GM18909 (cell line): ENCODE data around the gene DHRS9.

Source experiments
- ATAC-seq: cut with Tn5 transposase; IDR thresholded peaks from one replicate; pipeline ENCODE4 v1.9.1; 2021; ENCODE audit warnings: mild to moderate bottlenecking; ENCODE audit not compliant: unreplicated experiment, poor library complexity

Gene DHRS9

DNA sequence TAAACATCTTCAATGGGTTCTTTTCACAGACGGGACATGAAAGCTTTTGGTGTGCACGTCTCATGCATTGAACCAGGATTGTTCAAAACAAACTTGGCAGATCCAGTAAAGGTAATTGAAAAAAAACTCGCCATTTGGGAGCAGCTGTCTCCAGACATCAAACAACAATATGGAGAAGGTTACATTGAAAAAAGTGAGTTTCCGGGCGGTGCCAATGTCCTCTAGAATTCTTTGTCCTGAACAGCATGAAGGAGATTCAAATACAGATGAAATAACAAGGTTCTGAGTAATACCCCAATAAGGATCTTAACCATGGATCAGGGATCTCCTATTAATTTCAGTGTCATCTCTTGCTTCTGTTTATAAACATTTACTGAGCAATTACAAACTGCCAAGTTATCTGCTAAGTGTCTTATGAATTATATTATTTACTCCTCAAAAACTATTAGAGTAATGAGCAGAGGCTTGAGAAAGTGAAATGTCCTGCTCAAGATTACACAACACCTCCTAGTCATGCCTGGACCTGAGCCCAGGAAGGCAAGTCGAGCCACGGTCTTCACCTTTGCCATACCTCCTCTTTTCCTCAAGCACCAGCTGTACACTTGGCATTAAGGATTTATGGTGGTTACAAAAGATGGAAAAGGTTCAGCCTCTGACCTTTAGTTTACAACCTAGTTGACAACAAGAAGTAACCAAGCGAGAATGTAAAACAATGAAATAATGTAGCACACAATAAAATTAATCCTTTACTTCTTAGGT, 22.6 kb downstream of the DHRS9 start:
- no peak for ATAC-seq

DNA sequence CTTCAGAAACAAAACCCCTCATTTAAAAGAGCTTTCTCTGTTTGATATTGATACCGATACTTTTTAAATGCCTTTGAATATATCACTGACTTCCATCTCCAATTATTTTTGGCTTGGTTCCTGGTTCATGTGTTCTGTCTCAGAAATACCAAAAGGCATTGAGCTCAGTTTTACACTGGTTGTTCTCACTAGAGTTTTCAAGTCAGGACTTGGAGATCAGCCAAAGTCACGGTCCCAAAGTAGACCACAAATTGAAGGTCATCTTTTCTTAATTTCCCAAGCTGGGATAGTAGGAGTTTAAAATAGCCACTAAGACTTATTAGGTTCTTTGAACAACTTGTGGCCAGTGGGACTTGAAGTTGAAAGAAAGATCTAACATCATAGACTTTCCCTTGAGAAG, 24.2 kb downstream of the DHRS9 start:
- no peak for ATAC-seq

DNA sequence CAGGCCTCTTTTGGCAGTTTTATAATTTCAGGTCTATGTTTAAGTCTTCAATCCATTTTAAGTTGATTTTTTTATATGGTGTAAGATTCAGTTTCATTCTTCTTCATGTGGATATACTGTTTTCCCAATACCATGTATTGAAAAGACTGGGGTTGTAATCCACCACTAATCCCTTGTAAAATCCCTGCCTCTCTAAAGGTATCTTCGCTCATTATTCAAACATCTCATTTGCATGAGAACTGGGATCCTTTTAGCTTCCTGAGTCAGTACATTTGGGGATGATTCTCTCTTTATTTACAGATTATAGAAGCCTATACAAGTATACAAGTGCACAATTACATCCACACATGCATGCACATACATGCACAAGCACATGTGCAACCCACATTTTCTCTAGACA, 25.3 kb downstream of the DHRS9 start:
- no peak for ATAC-seq

DNA sequence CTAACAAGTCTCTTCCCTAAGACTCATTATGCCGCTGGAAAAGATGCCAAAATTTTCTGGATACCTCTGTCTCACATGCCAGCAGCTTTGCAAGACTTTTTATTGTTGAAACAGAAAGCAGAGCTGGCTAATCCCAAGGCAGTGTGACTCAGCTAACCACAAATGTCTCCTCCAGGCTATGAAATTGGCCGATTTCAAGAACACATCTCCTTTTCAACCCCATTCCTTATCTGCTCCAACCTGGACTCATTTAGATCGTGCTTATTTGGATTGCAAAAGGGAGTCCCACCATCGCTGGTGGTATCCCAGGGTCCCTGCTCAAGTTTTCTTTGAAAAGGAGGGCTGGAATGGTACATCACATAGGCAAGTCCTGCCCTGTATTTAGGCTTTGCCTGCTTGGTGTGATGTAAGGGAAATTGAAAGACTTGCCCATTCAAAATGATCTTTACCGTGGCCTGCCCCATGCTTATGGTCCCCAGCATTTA, 26.3 kb downstream of the DHRS9 start:
- peak; percentile 45 for ATAC-seq

- ATAC-seq, result no peak
Observed at GRCh38 chr2:169104848-169105247, 35.5 kb downstream of the DHRS9 start.

GRCh38 chr2:169105476-169105875, 36.1 kb downstream of the DHRS9 start:
- no peak for ATAC-seq

GRCh38 chr2:169106134-169106533, 36.8 kb downstream of the DHRS9 start:
- no peak for ATAC-seq

DNA sequence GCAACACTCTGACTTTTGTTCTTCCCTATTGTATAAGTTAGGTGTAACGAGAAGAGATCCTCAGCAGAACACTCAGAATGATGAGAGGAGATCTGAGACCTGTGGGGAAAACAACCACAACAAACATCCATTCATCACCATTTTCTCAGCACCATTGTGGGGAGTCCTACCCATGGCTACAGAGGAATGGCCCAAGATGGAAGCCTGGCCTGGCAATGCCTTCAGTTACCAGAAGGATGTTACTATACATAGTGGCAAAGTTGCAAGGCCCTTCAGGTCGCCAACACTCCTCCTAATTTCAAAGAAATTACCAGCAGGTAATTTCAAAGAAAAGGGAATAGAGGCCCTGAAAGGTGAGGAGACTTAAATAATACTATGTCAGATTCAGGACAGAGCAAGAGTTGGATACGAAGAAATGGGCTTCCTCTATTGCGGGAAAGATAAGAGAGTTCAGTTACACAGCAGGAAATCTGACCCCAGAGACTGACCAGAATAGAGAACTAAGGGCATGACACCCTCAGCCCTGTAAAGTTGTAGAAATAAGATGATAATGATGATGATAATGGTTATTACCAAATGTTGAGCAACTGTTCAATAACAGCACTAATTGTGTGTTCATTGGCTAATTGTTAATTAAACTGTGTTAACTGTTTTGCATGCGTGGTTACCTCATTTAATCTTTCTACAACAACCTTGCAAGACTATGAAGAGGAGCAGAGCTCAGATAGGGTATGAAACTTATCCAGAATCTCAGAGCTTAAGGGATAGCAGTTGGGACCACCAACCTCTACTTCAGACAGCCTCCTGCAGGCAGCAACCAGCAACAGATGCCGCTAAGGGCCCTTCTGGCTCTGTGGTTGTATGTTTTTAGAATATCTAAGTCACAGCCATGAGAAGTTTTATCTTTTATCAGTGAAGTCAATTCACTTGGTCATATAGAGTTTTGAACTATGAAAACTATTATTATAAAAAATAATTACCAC, 37.5 kb downstream of the DHRS9 start:
- ATAC-seq, result no peak

- ATAC-seq, result peak; percentile 93
Observed at GRCh38 chr2:169107645-169108044, 38.3 kb downstream of the DHRS9 start.

DNA sequence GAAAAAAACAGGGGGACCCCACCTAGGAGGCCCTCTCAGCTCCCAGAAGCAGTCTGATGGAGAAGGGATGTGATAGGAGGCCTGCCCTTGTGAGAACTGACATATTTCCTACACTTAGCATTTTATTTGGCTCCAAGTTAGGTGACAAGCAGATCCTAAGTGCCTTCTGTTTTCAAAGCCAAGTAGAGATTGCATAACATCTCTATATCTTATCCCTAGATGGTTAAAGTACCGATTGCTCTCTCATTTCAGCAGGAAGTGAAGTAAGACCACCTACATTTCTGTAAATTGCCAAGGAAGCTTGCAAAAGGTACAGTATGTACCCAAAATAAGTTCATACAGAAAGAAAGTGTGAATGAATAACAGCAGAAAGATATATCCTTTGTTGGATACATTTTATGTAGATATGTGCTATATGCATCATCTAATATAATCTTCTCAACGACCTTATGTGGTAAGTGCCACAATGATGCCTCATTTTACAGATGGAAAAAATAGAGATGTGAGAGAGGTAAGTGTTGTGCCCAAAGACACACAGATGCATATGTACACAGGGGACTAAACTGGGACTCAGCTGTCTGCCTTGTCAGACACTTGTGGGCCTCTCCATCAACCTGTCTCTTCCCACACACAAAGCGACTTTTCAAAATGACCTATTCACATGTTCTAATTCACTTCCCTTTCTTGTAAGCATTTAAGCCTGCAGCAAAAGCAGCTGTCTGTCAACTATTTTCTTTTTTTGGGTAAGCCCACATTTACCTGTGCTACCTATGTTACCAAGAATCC, 38.9 kb downstream of the DHRS9 start:
- ATAC-seq, result no peak

DNA sequence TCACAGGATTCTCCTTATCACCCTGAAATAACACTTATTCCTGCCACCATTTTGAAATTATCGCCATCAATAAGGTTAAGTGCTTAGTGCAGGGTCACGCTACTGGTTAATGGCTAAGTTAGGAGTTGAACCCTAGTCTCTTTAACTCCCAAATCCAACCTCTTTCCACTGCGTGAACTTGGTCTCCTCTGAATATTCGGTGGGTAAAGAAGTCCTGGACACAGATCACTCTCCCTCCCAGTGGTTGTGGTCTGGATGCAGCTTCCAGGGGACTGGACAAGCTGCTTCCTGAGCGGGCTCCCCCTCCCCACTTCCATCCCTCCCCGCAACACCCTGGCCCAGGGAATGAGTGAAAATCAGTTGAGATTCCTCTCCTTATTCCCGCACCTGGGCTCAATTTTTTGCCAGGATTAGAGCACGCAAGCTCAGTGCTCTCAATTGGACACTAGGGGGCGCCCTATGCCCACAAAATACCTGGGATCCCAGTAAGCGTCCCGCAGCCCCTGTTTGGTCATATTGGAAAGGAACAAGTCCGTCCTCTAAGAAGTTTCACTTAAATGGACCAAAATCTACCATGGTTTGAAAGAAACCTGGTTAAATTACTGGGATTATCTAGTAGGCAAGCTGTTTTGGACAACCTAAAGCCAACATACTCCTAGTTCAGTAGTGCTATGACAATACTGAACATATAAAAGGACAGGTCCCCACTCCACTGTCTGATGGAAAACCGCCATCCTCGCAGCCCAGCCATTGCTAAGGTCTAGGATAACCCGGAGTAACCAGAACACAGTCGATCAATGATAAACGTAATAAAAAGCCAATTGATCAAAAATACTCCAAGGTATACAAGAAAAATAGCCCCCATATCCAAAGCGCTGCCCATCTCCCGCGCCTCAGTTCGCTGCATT, 40.4 kb downstream of the DHRS9 start:
- peak; percentile 55 for ATAC-seq

DNA sequence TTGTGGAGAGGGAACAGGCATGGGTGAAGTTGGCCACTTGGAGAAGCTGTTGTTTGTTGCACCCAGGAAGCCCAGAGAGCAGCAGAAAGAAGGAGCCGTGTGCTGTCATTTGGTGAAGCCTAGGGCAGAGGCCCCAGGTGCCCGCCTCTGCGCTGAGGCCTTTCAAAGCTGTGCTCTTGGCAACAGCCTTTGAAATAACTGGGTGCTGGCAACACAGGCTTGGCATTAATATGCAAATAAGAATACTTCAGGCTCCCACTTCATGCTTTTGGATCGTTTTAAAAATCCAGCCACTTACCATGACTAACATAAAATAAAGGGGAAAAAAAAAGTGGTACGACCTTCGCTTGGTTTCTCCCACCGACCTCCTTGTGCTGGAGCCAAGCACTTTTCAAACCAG, 41.1 kb downstream of the DHRS9 start:
- ATAC-seq, result no peak

GRCh38 chr2:169110916-169111315, 41.6 kb downstream of the DHRS9 start:
- ATAC-seq, result no peak

DNA sequence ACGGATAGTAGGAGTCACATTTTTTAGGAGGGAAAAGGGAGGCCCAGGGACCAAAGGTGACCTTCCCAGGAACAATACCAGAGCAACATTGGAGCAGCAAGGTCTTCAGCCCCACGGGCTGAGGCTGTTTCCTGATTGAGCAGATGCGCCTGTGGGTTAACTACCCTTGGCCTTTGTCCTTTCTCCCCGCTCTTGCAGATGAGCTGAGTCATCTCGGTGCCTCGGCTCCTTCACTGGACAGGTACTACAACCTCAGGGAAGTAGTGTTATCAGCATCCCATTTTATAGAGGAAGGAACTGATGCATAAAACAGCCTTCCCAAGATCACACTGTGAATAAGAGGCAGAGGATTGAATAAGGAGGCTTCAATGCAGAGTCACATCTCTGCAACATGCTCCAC, 43.5 kb downstream of the DHRS9 start:
- ATAC-seq, result no peak

GRCh38 chr2:169114056-169114455, 44.7 kb downstream of the DHRS9 start:
- ATAC-seq, result no peak

GRCh38 chr2:169116327-169116726, 47.0 kb downstream of the DHRS9 start:
- ATAC-seq, result no peak

GRCh38 chr2:169116993-169117392, 47.6 kb downstream of the DHRS9 start:
- ATAC-seq, result no peak

DNA sequence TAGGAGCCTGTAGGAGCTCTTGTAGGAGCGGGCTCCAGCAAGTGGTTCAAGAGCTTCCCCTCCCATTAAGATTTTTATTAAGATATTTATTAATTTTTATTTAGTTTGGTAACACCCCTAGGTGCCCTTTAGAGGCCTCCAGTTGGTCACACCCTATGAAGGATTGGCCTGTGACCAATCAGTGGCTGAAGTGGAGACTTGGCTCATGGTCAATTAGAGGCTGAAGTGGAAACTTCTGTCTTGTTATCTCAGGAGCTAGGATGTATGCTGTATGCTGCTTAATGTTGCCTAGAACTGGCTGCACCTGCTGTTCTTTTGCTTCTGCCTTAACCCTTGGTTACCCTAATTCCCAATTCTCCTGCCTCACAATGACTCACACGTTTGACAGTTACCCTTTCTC, 48.7 kb downstream of the DHRS9 start:
- ATAC-seq, result no peak

DNA sequence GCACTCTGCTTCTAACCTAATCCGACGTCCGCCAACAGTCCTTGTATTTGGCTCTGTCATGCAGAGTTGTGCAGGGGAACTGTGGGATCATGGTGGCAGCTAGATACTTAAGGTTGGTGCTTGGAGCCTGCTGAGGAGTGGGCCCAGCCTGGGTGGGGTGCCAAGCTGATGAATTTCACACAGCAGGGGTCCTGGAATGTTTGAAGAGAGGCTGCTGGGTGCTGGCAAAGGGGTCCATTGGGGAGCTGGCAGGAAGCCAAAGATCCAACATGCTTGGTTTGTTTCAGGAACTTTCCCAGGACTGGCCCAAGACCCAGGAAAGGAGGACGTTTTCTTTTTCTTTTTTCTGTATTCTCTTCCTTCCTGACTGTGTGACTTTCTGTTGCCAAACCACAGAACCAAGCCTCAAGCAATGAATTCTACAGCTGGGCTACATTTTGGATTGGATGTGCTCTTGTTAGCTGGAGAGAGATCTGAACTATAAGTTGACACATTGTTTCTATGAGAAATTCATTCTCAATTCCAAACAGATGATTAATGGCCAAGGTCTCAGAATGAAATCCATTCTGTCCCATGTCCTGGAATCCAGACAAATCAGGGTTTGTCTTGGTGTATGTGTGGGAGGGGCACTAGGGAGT, 49.9 kb downstream of the DHRS9 start:
- no peak for ATAC-seq
